GM12878 (cell line): ENCODE results near the gene MNT. TPM values are rescaled to one million over a fixed set of nuclear protein-coding genes. Genes with fewer than 3 reads are reported as not detected.

ENCODE experiments used
- ATF3 ChIP-seq: IDR thresholded peaks from 2 replicates; pipeline ENCODE4 v1.6.1; 2011; ENCODE audit warnings: low read depth, mild to moderate bottlenecking, low read length, moderate library complexity, borderline replicate concordance; ENCODE audit errors: extremely low read depth
- BCL3 ChIP-seq: IDR thresholded peaks from 2 replicates; pipeline ENCODE4 v1.6.1; 2011; ENCODE audit warnings: borderline replicate concordance, low read depth, mild to moderate bottlenecking, moderate library complexity, low read length; ENCODE audit not compliant: insufficient read depth, poor library complexity, severe bottlenecking
- CBX5 ChIP-seq: sonication (generic); IDR thresholded peaks from 2 replicates; pipeline ENCODE4 v1.6.1; 2016; ENCODE audit warnings: low read depth, moderate library complexity, mild to moderate bottlenecking, inconsistent platforms
- E2F4 ChIP-seq: IDR thresholded peaks from 2 replicates; pipeline ENCODE4 v1.6.1; 2012; ENCODE audit warnings: low read depth, low read length, improper control_type of control experiment
- E2F8 ChIP-seq: fragments of 450-650 bp; IDR thresholded peaks from 2 replicates; pipeline ENCODE4 v1.6.1; 2018; ENCODE audit warnings: mild to moderate bottlenecking, low read depth, moderate library complexity; ENCODE audit not compliant: partially characterized antibody
- EGR1 ChIP-seq, 2 experiments: IDR thresholded peaks; 1 replicate in 1 of 2; 2 replicates in 1 of 2; pipeline ENCODE4 v1.6.1; 2011 to 2012; ENCODE audit warnings: low read depth in 2 of 2, low read length in 2 of 2, borderline replicate concordance in 1 of 2, mild to moderate bottlenecking in 1 of 2, moderate library complexity in 1 of 2
- HDGF ChIP-seq: fragments of 450-650 bp; IDR thresholded peaks from 2 replicates; pipeline ENCODE4 v1.6.1; 2016; ENCODE audit warnings: antibody characterized with exemption
- NFXL1 ChIP-seq: fragments of 450-650 bp; IDR thresholded peaks from 2 replicates; pipeline ENCODE4 v1.6.1; 2017; ENCODE audit warnings: antibody characterized with exemption, mild to moderate bottlenecking, borderline replicate concordance
- PRDM15 ChIP-seq: fragments of 450-650 bp; formaldehyde crosslinking; IDR thresholded peaks from 2 replicates; pipeline ENCODE4 v1.4.0; 2020; ENCODE audit warnings: mild to moderate bottlenecking, moderate library complexity
- SRF ChIP-seq, 2 experiments: IDR thresholded peaks; 2 replicates each; pipeline ENCODE4 v1.6.1; 2011; ENCODE audit warnings: low read depth in 2 of 2, low read length in 2 of 2, mild to moderate bottlenecking in 1 of 2, moderate library complexity in 1 of 2
- ZNF384 ChIP-seq: IDR thresholded peaks from 2 replicates; pipeline ENCODE4 v1.6.1; 2012; ENCODE audit warnings: low read depth, mild to moderate bottlenecking, low read length, improper control_type of control experiment, borderline replicate concordance
- polyA plus RNA-seq, 11 experiments: library from polyadenylated mRNA; depleted of rRNA in 4 of 11; unstranded in 6 of 11; stranded (reverse) in 5 of 11; fragments of >200 nt; fragmentation: Nextera tagmentation in 4 of 11; fragmentation: Illumina TruSeq in 1 of 11; extraction: Ambion mirVana in 4 of 11; extraction: Trizol in 1 of 11; gene quantifications; 1 replicate in 1 of 11; 2 replicates in 10 of 11; pipeline versions ENCODE4 v1.2.1 to v1.2.3, GENCODE V29; 2011 to 2016; ENCODE audit warnings: inconsistent platforms in 2 of 11, missing spikeins in 2 of 11, low read depth in 1 of 11
- total RNA-seq, 4 experiments: library from RNA; depleted of rRNA in 3 of 4; stranded (reverse); fragments of >200 nt in 3 of 4; fragmentation: Illumina TruSeq in 1 of 4; extraction: Trizol in 1 of 4; gene quantifications; 2 replicates each; pipeline versions ENCODE4 v1.2.1 to v1.2.3, GENCODE V29; 2013 to 2021

Gene MNT
- total and polyA plus RNA-seq, 10 of the 15 experiments (the other 5 are each of a cell fraction or from before 2014, with no cell fraction given), result 0.31 to 15.9 (median 3.8) TPM

GRCh38 chr17:2392252-2393173 is 8.3 kb downstream of the MNT start (continued):
- TF ChIP-seq E2F8 (no peak), E2F4 (no peak), ZNF384 (no peak), BCL3 (no peak), CBX5 (no peak), SRF (IDR thresholded peaks at IDR 0.05; ENCODE audit: low read depth in 2 of 2, low read length in 2 of 2) (no peak), EGR1 (IDR thresholded peaks at IDR 0.05; ENCODE audit: borderline replicate concordance in 1 of 2, low read depth in 2 of 2, low read length in 2 of 2) (peak in 1 of 2 experiments; percentile 83; a peak in 2 of 3 replicates), ATF3 (no peak), PRDM15 (CRISPR knock-in tag) (no peak), NFXL1 (peak; percentile 22; the same call in 1 of the 2 replicates), HDGF (no peak)
